ENCODE results near the gene MRM2. TPM values are rescaled to one million over a fixed set of nuclear protein-coding genes. Genes with fewer than 3 reads are reported as not detected.

The MRM2 gene
- total and polyA plus RNA-seq, 2 experiments from 2014 or later, result 14.8 to 31.3 TPM

DNA sequence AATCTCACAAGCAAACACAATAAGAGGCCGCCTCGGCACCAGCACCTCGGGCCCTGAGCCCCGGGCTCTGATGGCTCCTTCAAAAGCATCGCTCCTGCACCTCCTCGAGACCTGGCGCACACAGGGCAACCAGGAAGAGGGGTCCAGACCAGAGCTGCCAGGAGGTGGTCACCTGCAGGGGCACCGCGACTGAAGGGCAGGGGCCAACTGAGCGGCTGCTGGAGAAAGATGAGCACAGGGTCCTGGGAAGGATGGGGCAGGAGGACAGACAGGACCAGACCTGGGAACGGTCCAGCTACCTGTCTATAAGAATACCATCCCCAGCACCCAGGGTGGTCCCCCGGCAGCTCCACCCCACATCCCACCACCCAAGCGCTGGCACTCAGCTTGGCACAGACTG is 30.1 kb downstream of the MRM2 start:
- 98% methylated on average over 13 of the region's 13 CpGs for WGBS (ENCODE audit: low lambda C conversion rate, missing lambda C conversion rate)
- H3K4me3 ChIP-seq, result no peak overlapping the region
- TF ChIP-seq, protein P1, sequence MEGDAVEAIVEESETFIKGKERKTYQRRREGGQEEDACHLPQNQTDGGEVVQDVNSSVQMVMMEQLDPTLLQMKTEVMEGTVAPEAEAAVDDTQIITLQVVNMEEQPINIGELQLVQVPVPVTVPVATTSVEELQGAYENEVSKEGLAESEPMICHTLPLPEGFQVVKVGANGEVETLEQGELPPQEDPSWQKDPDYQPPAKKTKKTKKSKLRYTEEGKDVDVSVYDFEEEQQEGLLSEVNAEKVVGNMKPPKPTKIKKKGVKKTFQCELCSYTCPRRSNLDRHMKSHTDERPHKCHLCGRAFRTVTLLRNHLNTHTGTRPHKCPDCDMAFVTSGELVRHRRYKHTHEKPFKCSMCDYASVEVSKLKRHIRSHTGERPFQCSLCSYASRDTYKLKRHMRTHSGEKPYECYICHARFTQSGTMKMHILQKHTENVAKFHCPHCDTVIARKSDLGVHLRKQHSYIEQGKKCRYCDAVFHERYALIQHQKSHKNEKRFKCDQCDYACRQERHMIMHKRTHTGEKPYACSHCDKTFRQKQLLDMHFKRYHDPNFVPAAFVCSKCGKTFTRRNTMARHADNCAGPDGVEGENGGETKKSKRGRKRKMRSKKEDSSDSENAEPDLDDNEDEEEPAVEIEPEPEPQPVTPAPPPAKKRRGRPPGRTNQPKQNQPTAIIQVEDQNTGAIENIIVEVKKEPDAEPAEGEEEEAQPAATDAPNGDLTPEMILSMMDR (IDR thresholded peaks at IDR 0.05; ENCODE audit: poor library complexity), result no peak
- H3K27ac ChIP-seq, result no peak overlapping the region
- no peaks in the 10 kb centered on the region for H4K20me1 ChIP-seq (ENCODE audit: insufficient read depth, poor library complexity, severe bottlenecking)
- no peaks in the 10 kb centered on the region for H3K79me2 ChIP-seq
- no peak overlapping the region for H2AFZ ChIP-seq
- H3K4me1 ChIP-seq (ENCODE audit: insufficient read depth), result no peaks in the 10 kb centered on the region
- H3K27me3 ChIP-seq, result no peaks in the 10 kb centered on the region
- H3K9me2 ChIP-seq (replicated peaks; ENCODE audit: insufficient read depth), result no peaks in the 10 kb centered on the region
- H3K4me2 ChIP-seq, result no peak overlapping the region
- DNase-seq (ENCODE audit: low spot score), result no peak
- no peaks in the 10 kb centered on the region for H3K9me3 ChIP-seq (ENCODE audit: low read depth)
- H3K36me3 ChIP-seq (replicated peaks; ENCODE audit: insufficient read depth, low read depth), result no peaks in the 10 kb centered on the region

DNA sequence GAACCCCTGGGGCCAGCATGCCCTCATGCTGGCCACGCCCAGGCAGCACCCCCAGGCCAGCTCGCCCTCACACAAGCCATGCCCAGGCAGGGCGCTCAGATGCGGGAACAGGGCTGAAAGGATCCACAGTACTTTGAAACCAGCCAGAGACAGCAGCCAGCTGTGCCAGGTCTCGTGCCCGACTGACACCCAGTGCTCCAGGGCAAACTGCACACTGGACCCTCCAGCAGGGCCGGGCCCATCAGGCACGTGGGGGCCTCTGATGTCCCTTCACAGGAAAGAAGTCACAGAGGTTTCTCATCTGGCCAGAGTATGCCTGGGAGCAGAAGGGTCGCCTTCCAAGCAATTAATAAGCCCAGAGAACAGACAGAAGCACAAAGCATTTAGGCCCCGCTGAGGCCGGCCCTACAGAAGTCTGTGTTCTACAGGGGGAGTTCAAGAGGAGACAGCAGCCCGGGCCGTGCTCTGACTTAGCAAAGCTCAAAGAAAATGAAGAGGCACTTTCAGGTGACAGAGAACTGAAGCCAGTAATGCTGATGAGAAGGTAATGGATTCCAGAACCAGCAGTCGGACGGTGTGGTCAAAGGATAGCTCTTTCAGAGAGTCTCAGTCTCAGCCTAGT is 30.6 kb downstream of the MRM2 start:
- Histone ChIP-seq H3K9me3 (ENCODE audit: low read depth) (no peaks in the 10 kb centered on the region), H3K27ac (no peak overlapping the region), H3K36me3 (replicated peaks; ENCODE audit: insufficient read depth, low read depth) (no peaks in the 10 kb centered on the region), H3K4me1 (ENCODE audit: insufficient read depth) (no peaks in the 10 kb centered on the region), H2AFZ (no peak overlapping the region), H4K20me1 (ENCODE audit: insufficient read depth, poor library complexity, severe bottlenecking) (no peaks in the 10 kb centered on the region), H3K9me2 (replicated peaks; ENCODE audit: insufficient read depth) (no peaks in the 10 kb centered on the region), H3K4me2 (no peak overlapping the region), H3K27me3 (no peaks in the 10 kb centered on the region), H3K79me2 (no peaks in the 10 kb centered on the region), H3K4me3 (no peak overlapping the region)
- DNase-seq (ENCODE audit: low spot score), result no peak
- no peak for TF ChIP-seq EZH2 (IDR thresholded peaks at IDR 0.05; ENCODE audit: borderline replicate concordance)
- TF ChIP-seq, protein P1 (IDR thresholded peaks at IDR 0.05; ENCODE audit: poor library complexity), result no peak
- TF ChIP-seq EZH2phosphoT487 (IDR thresholded peaks at IDR 0.05; ENCODE audit: low read depth, severe bottlenecking, unreplicated experiment), result no peak
- 92% methylated on average over 15 of the region's 15 CpGs for WGBS (ENCODE audit: low lambda C conversion rate, missing lambda C conversion rate)

DNA sequence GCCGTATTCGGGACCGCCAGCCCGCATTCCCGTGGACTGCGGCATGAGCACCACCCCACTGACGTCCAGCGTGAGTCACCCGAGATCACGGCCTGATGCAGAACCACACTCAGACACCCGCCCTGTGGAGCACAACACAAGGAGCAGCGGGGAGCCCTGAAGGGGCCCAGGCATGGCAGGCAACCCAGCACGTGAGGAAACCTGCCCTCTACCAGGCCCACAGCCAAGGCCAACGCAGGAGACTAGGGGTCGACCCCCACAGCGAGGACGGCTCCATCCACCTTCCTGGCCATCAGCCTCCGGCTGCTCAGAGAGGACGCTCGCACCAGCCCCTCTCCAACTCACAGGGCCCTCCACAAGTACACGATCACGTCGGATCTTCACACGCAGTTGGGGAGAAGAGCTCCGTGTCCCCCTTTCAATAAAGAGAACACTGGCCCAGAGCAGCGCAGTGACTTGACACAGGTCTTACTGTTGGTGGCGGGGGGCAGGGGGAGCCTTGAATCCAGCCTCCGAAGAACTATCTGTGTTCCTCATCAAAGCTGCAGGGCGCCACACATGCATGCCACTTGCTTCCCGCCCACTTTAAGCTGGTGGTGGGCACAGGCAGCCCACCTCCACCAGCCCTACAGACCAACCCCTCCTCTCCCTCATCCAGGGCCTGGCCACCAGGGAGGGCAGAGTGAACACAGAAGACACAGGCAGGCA is 31.3 kb downstream of the MRM2 start:
- Histone ChIP-seq H3K4me1 (ENCODE audit: insufficient read depth) (no peaks in the 10 kb centered on the region), H3K79me2 (no peaks in the 10 kb centered on the region), H3K9me2 (replicated peaks; ENCODE audit: insufficient read depth) (no peaks in the 10 kb centered on the region), H4K20me1 (ENCODE audit: insufficient read depth, poor library complexity, severe bottlenecking) (no peaks in the 10 kb centered on the region), H3K4me3 (no peak overlapping the region), H3K27ac (no peak overlapping the region), H3K4me2 (no peak overlapping the region), H3K9me3 (ENCODE audit: low read depth) (no peaks in the 10 kb centered on the region), H3K36me3 (replicated peaks; ENCODE audit: insufficient read depth, low read depth) (no peaks in the 10 kb centered on the region), H3K27me3 (no peaks in the 10 kb centered on the region), H2AFZ (no peak overlapping the region)
- TF ChIP-seq, protein P1 (IDR thresholded peaks at IDR 0.05; ENCODE audit: poor library complexity), result no peak
- TF ChIP-seq EZH2 (IDR thresholded peaks at IDR 0.05; ENCODE audit: borderline replicate concordance), result no peak
- TF ChIP-seq EZH2phosphoT487 (IDR thresholded peaks at IDR 0.05; ENCODE audit: low read depth, severe bottlenecking, unreplicated experiment), result no peak
- WGBS (ENCODE audit: low lambda C conversion rate, missing lambda C conversion rate), result 95% methylated on average over 29 of the region's 30 CpGs
- DNase-seq (ENCODE audit: low spot score), result no peak

Measured in hepatocyte (in vitro differentiated cells).